Testis (tissue), 3 donors: ENCODE results near the gene C13orf42. TPM values are rescaled to one million over a fixed set of nuclear protein-coding genes. Genes with fewer than 3 reads are reported as not detected.

Experiments
- DNase-seq: peaks from one replicate; pipeline ENCODE4 v3.0.0-alpha.2; 2019
- H3K27ac ChIP-seq, 2 donors: fragments of 200-600 bp; sonication (generic); one replicate each; pipeline ENCODE4 v1.5.1; 2019
- H3K27me3 ChIP-seq: fragments of 200-600 bp; sonication (generic); one replicate; pipeline ENCODE4 v1.5.1; 2019
- H3K36me3 ChIP-seq: fragments of 200-600 bp; sonication (generic); one replicate; pipeline ENCODE4 v1.5.1; 2017; ENCODE audit warnings: low read depth; ENCODE audit errors: missing control alignments
- H3K4me1 ChIP-seq: fragments of 200-600 bp; sonication (generic); one replicate; pipeline ENCODE4 v1.5.1; 2019
- H3K4me3 ChIP-seq, 2 donors: fragments of 200-600 bp; sonication (generic); one replicate each; pipeline ENCODE4 v1.5.1; 2017 to 2019
- H3K9me3 ChIP-seq: fragments of 200-600 bp; sonication (generic); one replicate; pipeline ENCODE4 v1.5.1; 2017
- CTCF ChIP-seq, 3 experiments: fragments of 450-650 bp in 2 of 3; fragments of 200-600 bp in 1 of 3; sonication (generic) in 1 of 3; IDR thresholded peaks; one replicate each; pipeline ENCODE4 v1.5.1; 2016 to 2019; ENCODE audit warnings: antibody characterized with exemption in 3 of 3, mild to moderate bottlenecking in 2 of 3, moderate library complexity in 1 of 3
- POLR2A ChIP-seq: fragments of 450-650 bp; IDR thresholded peaks from one replicate; pipeline ENCODE4 v1.6.1; 2017; ENCODE audit warnings: antibody characterized with exemption, mild to moderate bottlenecking, moderate library complexity
- WGBS, 2 donors: methylation state at CpG; one replicate each; pipeline ENCODE4 v1.1.5; 2018; 5-methylcytosine and 5-hydroxymethylcytosine counted together
- intact Hi-C: fragments of 100-400 bp; cut with DNase I; formaldehyde crosslinking; loops from one replicate; pipeline ENCODE4 v1.15.1; 2023; ENCODE audit warnings: low total_unique reads
- polyA plus RNA-seq: library from polyadenylated mRNA; stranded (reverse); fragments of 350-450 nt; fragmentation: Illumina TruSeq; extraction: RNeasy Lipid Tissue Mini Kit (QIAGEN cat#74804); gene quantifications from one replicate; pipeline ENCODE4 v1.2.3, GENCODE V29; 2014; ENCODE audit warnings: low read depth, low replicate concordance; ENCODE audit not compliant: insufficient read depth
- total RNA-seq, 2 donors: library from RNA; depleted of rRNA; stranded (reverse); fragments of >200 nt; gene quantifications; one replicate each; pipeline ENCODE4 v1.2.3, GENCODE V29; 2016

C13orf42 gene
- total and polyA plus RNA-seq, 3 donors from 2014 or later, result 0.65 to 1.9 (median 1.8) TPM

- Histone ChIP-seq H3K36me3 (no peaks in the 10 kb centered on the region), H3K9me3 (no peaks in the 10 kb centered on the region), H3K4me1 (no peaks in the 10 kb centered on the region), H3K4me3 (no peak overlapping the region), H3K27ac (no peak overlapping the region), H3K27me3 (no peaks in the 10 kb centered on the region)
- no peak for DNase-seq
- intact Hi-C loops, result no loop called here
- no peak for TF ChIP-seq CTCF (IDR thresholded peaks at IDR 0.05)
- TF ChIP-seq POLR2A, result no peak
- WGBS, 2 donors, result 0 to 21% methylated on average over 1 of the region's 1 CpG
Observed at GRCh38 chr13:51111997-51112396, 923 bp upstream of the C13orf42 start.

GRCh38 chr13:51107996-51108395 lies 3.1 kb downstream of the C13orf42 start:
- DNase-seq, result no peak
- Histone ChIP-seq H3K27ac (no peak overlapping the region), H3K4me3 (no peak overlapping the region), H3K27me3 (no peaks in the 10 kb centered on the region), H3K9me3 (no peaks in the 10 kb centered on the region), H3K36me3 (no peaks in the 10 kb centered on the region), H3K4me1 (no peaks in the 10 kb centered on the region)
- 94 to 96% methylated on average over 4 of the region's 4 CpGs for WGBS, 2 donors
- intact Hi-C loops, result no loop called here
- TF ChIP-seq CTCF (IDR thresholded peaks at IDR 0.05) (no peak), POLR2A (no peak)

- no peak for DNase-seq
- H3K27ac ChIP-seq, result no peak overlapping the region
- no peaks in the 10 kb centered on the region for H3K27me3 ChIP-seq
- 80 to 96% methylated on average over 4 of the region's 4 CpGs for WGBS, 2 donors
- H3K4me3 ChIP-seq, result no peak overlapping the region
- TF ChIP-seq CTCF (IDR thresholded peaks at IDR 0.05) (no peak), POLR2A (no peak)
- intact Hi-C loops, result no loop called here
- H3K9me3 ChIP-seq, result no peaks in the 10 kb centered on the region
- H3K36me3 ChIP-seq, result no peaks in the 10 kb centered on the region
- no peaks in the 10 kb centered on the region for H3K4me1 ChIP-seq
Observed at GRCh38 chr13:51105046-51105445, 6.0 kb downstream of the C13orf42 start.

GRCh38 chr13:51101636-51102235 lies 9.3 kb downstream of the C13orf42 start:
- no peak overlapping the region for H3K27ac ChIP-seq
- WGBS, 2 donors, result 59 to 66% methylated on average over 5 of the region's 5 CpGs
- TF ChIP-seq CTCF (IDR thresholded peaks at IDR 0.05) (no peak), POLR2A (no peak)
- intact Hi-C loops, result no loop called here
- H3K4me3 ChIP-seq, result no peak overlapping the region
- DNase-seq, result no peak
- no peaks in the 10 kb centered on the region for H3K27me3 ChIP-seq
- no peaks in the 10 kb centered on the region for H3K4me1 ChIP-seq
- H3K36me3 ChIP-seq, result no peaks in the 10 kb centered on the region
- no peaks in the 10 kb centered on the region for H3K9me3 ChIP-seq

GRCh38 chr13:51097353-51098043 lies 13.6 kb downstream of the C13orf42 start:
- H3K4me3 ChIP-seq, result no peak overlapping the region
- 74 to 79% methylated on average over 4 of the region's 4 CpGs for WGBS, 2 donors
- no peaks in the 10 kb centered on the region for H3K36me3 ChIP-seq
- DNase-seq, result no peak
- intact Hi-C loops, result no loop called here
- no peak for TF ChIP-seq POLR2A
- no peak for TF ChIP-seq CTCF (IDR thresholded peaks at IDR 0.05)
- H3K4me1 ChIP-seq, result no peaks in the 10 kb centered on the region
- no peaks in the 10 kb centered on the region for H3K9me3 ChIP-seq
- no peaks in the 10 kb centered on the region for H3K27me3 ChIP-seq
- no peak overlapping the region for H3K27ac ChIP-seq
